ENCODE measurements around the gene TRIM42. TPM values are rescaled to one million over a fixed set of nuclear protein-coding genes. Genes with fewer than 3 reads are reported as not detected.

The TRIM42 gene
- total RNA-seq (not detected), total RNA-seq (0 to 0.08 (median 0) reads per million in 172 experiments)
- not detected for polyA plus RNA-seq (2013, experiment 1 of 2)
- not detected for polyA plus RNA-seq (2013, experiment 2 of 2)

DNA sequence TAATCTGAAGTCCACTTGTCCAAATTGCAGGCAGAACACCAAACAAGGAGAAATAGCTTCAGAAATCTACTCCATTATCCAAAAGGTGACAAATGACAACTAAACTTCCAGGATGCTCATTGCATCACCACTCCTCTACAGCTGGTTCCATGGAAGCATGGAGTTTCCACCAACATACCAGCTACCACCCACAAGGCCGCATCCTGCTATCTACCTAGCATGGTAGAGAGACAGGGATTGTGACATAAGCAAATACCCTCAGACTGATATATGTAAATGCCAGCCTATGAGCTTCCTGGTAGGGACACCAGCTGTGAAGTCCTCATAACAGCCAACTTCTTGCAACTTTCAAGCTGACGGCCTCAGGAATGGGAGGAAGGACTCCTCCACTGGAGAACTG is at the start of gene TRIM42:
Gene TRIM42, plus strand, starts transcription at position 301 of the 400 bp plus-strand sequence. CDS start 166 bp downstream, outside the sequence.
- Histone ChIP-seq H3K9me3 (ENCODE audit: control insufficient read depth in 1 of 2, insufficient read depth in 1 of 2, low read length in 2 of 2) (peaks cover 4 to 6% of the 10 kb centered on the region in 2 experiments), H3K27ac (ENCODE audit: low read depth in 1 of 2, low read length in 2 of 2) (no peak within 1 kb of the TSS), H3K4me1 (ENCODE audit: insufficient read depth, low read length) (no peaks in the 10 kb centered on the region), H3K4me3 (ENCODE audit: low read length) (no peak within 1 kb of the TSS), H3K27me3 (ENCODE audit: control insufficient read depth in 1 of 2, insufficient read depth in 2 of 2, low read length in 2 of 2) (no peaks in the 10 kb centered on the region), H3K36me3 (ENCODE audit: insufficient read depth, low read length) (no peaks in the 10 kb centered on the region)
- intact Hi-C loops (cut with DNase I, micrococcal nuclease) = no loop called here
- Mint-ChIP-seq H3K4me1 (ENCODE audit: low read depth) (no peaks in the 10 kb centered on the region), H3K27me3 (no peaks in the 10 kb centered on the region), H3K4me3 (no peak within 1 kb of the TSS), H3K9me3 (no peaks in the 10 kb centered on the region), H3K27ac (no peak within 1 kb of the TSS), H3K36me3 (ENCODE audit: low read depth) (no peaks in the 10 kb centered on the region)
- ChIA-PET CTCF (no interaction called here), POLR2A (no interaction called here)
- ATAC-seq (ENCODE audit: poor library complexity) (no peak), DNase-seq (no peak)
- TF ChIP-seq, protein P1, sequence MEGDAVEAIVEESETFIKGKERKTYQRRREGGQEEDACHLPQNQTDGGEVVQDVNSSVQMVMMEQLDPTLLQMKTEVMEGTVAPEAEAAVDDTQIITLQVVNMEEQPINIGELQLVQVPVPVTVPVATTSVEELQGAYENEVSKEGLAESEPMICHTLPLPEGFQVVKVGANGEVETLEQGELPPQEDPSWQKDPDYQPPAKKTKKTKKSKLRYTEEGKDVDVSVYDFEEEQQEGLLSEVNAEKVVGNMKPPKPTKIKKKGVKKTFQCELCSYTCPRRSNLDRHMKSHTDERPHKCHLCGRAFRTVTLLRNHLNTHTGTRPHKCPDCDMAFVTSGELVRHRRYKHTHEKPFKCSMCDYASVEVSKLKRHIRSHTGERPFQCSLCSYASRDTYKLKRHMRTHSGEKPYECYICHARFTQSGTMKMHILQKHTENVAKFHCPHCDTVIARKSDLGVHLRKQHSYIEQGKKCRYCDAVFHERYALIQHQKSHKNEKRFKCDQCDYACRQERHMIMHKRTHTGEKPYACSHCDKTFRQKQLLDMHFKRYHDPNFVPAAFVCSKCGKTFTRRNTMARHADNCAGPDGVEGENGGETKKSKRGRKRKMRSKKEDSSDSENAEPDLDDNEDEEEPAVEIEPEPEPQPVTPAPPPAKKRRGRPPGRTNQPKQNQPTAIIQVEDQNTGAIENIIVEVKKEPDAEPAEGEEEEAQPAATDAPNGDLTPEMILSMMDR (IDR thresholded peaks at IDR 0.05) = no peak

DNA sequence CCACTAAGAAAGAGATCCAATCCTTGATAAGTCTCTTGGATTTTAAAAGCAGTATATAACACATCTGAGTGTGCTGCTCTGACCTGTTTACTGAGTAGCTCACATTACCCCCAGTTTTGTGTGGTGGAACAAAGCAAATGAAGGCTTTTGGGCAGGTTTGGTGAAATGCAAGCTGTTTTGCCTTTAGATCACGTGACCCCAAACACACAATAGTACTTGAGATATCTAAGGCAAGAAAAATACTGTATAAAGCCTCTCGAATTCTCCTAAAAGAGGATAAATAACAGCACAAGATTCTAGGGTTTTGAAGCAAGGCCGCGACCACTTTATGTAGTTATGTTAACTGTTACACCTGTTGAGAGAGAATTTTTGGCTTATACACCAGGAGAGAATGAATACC is 49.3 kb upstream of the TRIM42 start:
- TF ChIP-seq, protein P1 (IDR thresholded peaks at IDR 0.05) = no peak
- Mint-ChIP-seq H3K27me3 (no peaks in the 10 kb centered on the region), H3K4me3 (no peak overlapping the region), H3K36me3 (ENCODE audit: low read depth) (no peaks in the 10 kb centered on the region), H3K27ac (no peak overlapping the region), H3K4me1 (ENCODE audit: low read depth) (no peaks in the 10 kb centered on the region), H3K9me3 (no peaks in the 10 kb centered on the region)
- H3K4me3 ChIP-seq (ENCODE audit: low read length) = no peak overlapping the region
- no peak for ATAC-seq (ENCODE audit: poor library complexity)
- H3K4me1 ChIP-seq (ENCODE audit: insufficient read depth, low read length) = no peaks in the 10 kb centered on the region
- intact Hi-C loops (cut with DNase I, micrococcal nuclease) = no loop called here
- no peaks in the 10 kb centered on the region for H3K9me3 ChIP-seq (ENCODE audit: control insufficient read depth in 1 of 2, insufficient read depth in 1 of 2, low read length in 2 of 2)
- H3K27ac ChIP-seq (ENCODE audit: low read depth in 1 of 2, low read length in 2 of 2) = no peak overlapping the region
- no peak for DNase-seq
- H3K36me3 ChIP-seq (ENCODE audit: insufficient read depth, low read length) = no peaks in the 10 kb centered on the region
- no peaks in the 10 kb centered on the region for H3K27me3 ChIP-seq (ENCODE audit: control insufficient read depth in 1 of 2, insufficient read depth in 2 of 2, low read length in 2 of 2)
- POLR2A ChIA-PET = no interaction called here
- CTCF ChIA-PET = no interaction called here

DNA sequence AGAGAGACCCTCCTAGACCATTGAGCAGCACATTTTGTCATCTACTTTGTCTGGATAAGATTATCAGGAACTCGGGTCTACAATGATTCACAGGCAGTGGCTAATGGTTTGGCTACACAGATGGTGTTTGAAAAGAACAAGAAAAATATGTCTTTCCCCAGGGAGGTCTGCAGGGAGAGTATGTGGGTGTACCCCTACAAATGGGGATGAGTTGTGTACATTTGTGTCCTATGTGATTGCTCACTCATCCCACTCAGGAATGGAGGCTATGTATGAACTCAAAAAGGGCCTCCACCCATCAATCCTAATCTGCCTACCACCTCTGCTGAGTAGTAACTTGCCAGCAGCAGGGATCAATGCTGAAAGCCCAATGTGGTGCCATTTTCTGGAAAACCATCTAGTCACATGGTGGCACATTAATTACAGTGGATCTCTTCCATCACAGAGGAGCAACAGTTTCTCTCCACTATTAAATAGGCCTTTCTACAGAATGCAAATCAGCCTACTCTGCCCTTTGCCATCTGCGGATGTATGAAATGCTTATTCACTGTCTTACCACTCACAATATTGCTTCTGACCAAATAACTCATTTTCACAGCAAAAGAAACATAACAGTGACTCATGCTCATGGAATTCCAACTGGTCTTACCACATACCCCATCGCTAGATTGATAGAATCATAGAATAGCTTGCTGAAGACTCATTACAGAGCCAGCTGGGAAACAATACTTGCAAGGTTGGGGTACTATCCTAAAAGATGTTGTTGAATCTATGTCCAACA is 48.3 kb upstream of the TRIM42 start:
- ChIA-PET POLR2A (no interaction called here), CTCF (no interaction called here)
- TF ChIP-seq, protein P1 (IDR thresholded peaks at IDR 0.05) = no peak
- Mint-ChIP-seq H3K27me3 (no peaks in the 10 kb centered on the region), H3K4me3 (no peak overlapping the region), H3K4me1 (ENCODE audit: low read depth) (no peaks in the 10 kb centered on the region), H3K27ac (no peak overlapping the region), H3K36me3 (ENCODE audit: low read depth) (no peaks in the 10 kb centered on the region), H3K9me3 (no peaks in the 10 kb centered on the region)
- Histone ChIP-seq H3K4me3 (ENCODE audit: low read length) (no peak overlapping the region), H3K9me3 (ENCODE audit: control insufficient read depth in 1 of 2, insufficient read depth in 1 of 2, low read length in 2 of 2) (no peaks in the 10 kb centered on the region), H3K36me3 (ENCODE audit: insufficient read depth, low read length) (no peaks in the 10 kb centered on the region), H3K27ac (ENCODE audit: low read depth in 1 of 2, low read length in 2 of 2) (no peak overlapping the region), H3K4me1 (ENCODE audit: insufficient read depth, low read length) (no peaks in the 10 kb centered on the region), H3K27me3 (ENCODE audit: control insufficient read depth in 1 of 2, insufficient read depth in 2 of 2, low read length in 2 of 2) (no peaks in the 10 kb centered on the region)
- DNase-seq (no peak), ATAC-seq (ENCODE audit: poor library complexity) (no peak)
- intact Hi-C loops (cut with DNase I, micrococcal nuclease) = no loop called here
